ENCODE data around the gene CNTNAP2.

CNTNAP2 gene

GRCh38 chr7:147311336-147311735 is 1194.7 kb downstream of the CNTNAP2 start:
- no peak for DNase-seq (ENCODE audit: low read depth)
- TF ChIP-seq, protein P1, sequence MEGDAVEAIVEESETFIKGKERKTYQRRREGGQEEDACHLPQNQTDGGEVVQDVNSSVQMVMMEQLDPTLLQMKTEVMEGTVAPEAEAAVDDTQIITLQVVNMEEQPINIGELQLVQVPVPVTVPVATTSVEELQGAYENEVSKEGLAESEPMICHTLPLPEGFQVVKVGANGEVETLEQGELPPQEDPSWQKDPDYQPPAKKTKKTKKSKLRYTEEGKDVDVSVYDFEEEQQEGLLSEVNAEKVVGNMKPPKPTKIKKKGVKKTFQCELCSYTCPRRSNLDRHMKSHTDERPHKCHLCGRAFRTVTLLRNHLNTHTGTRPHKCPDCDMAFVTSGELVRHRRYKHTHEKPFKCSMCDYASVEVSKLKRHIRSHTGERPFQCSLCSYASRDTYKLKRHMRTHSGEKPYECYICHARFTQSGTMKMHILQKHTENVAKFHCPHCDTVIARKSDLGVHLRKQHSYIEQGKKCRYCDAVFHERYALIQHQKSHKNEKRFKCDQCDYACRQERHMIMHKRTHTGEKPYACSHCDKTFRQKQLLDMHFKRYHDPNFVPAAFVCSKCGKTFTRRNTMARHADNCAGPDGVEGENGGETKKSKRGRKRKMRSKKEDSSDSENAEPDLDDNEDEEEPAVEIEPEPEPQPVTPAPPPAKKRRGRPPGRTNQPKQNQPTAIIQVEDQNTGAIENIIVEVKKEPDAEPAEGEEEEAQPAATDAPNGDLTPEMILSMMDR (conservative IDR thresholded peaks at IDR 0.05; ENCODE audit: control insufficient read depth, insufficient read depth, low read depth, low read length) = no peak
- no peak overlapping the region for H3K4me3 ChIP-seq (ENCODE audit: control insufficient read depth, low read depth, low read length)

- H3K4me3 ChIP-seq (ENCODE audit: control insufficient read depth, low read depth, low read length) = no peak overlapping the region
- TF ChIP-seq, protein P1 (conservative IDR thresholded peaks at IDR 0.05; ENCODE audit: control insufficient read depth, insufficient read depth, low read depth, low read length) = no peak
- DNase-seq (ENCODE audit: low read depth) = no peak
Measured at GRCh38 chr7:147321504-147321903, 1204.9 kb downstream of the CNTNAP2 start.

DNA sequence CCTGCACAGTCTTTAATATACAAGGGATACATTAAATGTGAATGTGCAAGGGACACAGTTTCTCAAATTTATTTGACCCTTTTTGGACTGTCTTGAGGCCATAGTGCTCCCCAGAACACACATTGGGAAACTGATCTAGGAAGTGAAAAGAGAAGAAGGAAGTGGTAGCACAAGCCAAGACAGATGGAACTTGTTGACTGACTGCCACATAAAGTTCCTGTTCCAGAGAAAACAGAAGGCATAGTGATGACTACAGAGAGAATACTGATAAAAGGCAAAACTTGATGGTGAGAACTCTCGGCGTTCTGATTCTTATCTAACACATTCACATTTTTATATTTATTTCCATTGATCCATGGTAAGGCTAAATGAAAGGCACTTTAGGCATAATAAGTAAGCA is 1216.4 kb downstream of the CNTNAP2 start:
- TF ChIP-seq, protein P1 (conservative IDR thresholded peaks at IDR 0.05; ENCODE audit: control insufficient read depth, insufficient read depth, low read depth, low read length) = no peak
- no peak overlapping the region for H3K4me3 ChIP-seq (ENCODE audit: control insufficient read depth, low read depth, low read length)
- DNase-seq (ENCODE audit: low read depth) = no peak

DNA sequence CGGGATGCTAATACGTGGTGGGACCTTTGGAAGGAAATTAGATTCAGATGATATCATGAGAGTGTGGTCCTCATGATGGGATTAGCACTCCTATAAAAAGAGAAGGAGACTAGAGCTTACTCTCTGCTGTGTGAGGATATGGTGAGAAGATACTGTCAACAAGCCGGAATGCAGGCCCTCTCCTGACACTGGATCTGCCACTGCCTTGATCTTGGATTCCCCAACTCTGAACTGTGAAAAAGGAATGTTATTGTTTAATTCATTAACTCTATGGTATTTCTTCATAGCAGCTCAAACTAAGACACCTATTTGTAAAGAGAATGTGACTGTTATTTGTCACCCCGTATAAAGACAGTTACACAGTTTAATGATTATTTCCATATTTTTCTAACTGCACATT is 1246.5 kb downstream of the CNTNAP2 start:
- H3K4me3 ChIP-seq (ENCODE audit: control insufficient read depth, low read depth, low read length) = no peak overlapping the region
- DNase-seq (ENCODE audit: low read depth) = no peak
- TF ChIP-seq, protein P1 (conservative IDR thresholded peaks at IDR 0.05; ENCODE audit: control insufficient read depth, insufficient read depth, low read depth, low read length) = no peak

DNA sequence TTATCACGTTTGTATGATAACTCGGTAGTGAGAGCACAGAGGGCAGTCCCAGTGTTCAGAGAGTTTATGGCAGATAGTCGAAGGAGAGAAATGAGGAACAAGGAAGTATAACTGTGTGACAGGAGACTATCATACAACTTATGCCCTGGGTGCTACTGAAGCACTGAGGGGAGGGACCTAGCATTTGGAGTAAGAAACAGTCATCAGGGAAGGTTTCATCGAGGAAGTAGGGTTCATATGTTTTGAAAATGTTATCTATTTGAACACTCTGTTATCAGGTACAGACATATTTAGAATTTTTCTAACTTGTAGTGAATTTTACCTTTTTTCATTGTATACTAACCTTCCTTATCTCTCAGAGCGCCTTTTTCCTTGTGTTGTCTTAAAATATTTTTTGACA is 1259.6 kb downstream of the CNTNAP2 start:
- H3K4me3 ChIP-seq (ENCODE audit: control insufficient read depth, low read depth, low read length) = no peak overlapping the region
- TF ChIP-seq, protein P1 (conservative IDR thresholded peaks at IDR 0.05; ENCODE audit: control insufficient read depth, insufficient read depth, low read depth, low read length) = no peak
- DNase-seq (ENCODE audit: low read depth) = no peak

DNA sequence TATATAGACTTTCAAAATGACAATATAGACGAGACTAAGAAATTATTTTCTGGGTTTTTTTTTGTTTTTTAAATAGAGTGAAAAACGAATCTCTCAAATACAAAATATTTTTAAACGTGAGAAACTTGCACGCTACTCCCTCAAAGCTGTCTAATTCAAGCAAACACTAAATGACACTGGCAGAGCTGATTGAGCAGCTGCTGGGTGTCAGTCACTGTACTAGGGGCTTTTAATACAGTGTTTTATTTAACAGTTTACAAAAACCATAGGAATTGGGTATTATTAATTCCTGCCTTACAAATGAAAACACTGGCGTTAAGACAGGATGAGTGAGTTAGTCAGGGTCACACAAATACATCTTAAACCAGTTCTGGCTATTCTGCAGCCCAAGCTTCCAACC is 1264.3 kb downstream of the CNTNAP2 start:
- TF ChIP-seq, protein P1 (conservative IDR thresholded peaks at IDR 0.05; ENCODE audit: control insufficient read depth, insufficient read depth, low read depth, low read length) = no peak
- H3K4me3 ChIP-seq (ENCODE audit: control insufficient read depth, low read depth, low read length) = no peak overlapping the region
- no peak for DNase-seq (ENCODE audit: low read depth)

DNA sequence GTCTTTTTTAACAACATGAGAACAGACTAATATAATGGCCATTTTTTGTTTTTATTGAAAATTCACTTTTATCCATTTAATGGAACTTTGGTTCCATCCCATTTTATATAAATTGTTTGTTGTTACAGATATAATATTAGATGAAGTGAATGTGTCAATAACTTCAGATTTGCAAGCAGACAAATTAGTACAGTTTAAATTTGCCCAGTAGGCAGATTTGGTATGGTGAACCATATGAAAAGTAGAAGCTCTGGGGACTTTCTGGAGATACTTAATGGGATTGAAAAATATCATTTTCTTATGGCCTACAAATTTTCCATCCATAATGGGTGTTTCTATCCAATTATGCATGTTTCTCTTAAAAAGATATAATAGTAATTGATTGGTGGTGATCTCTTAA is 1277.7 kb downstream of the CNTNAP2 start:
- TF ChIP-seq, protein P1 (conservative IDR thresholded peaks at IDR 0.05; ENCODE audit: control insufficient read depth, insufficient read depth, low read depth, low read length) = no peak
- DNase-seq (ENCODE audit: low read depth) = no peak
- H3K4me3 ChIP-seq (ENCODE audit: control insufficient read depth, low read depth, low read length) = no peak overlapping the region

Data from fibroblast of mammary gland (primary cell).